Type B pancreatic cell (in vitro differentiated cells): ENCODE measurements around the gene C16orf96. TPM values are rescaled to one million over a fixed set of nuclear protein-coding genes. Genes with fewer than 3 reads are reported as not detected.

Experiments used
- DNase-seq: peaks from one replicate; pipeline ENCODE4 v3.0.0; 2021; ENCODE audit warnings: mixed read lengths; ENCODE audit not compliant: unreplicated experiment; ENCODE audit errors: extremely low spot score
- H3K27ac Mint-ChIP-seq: 2 replicates; pipeline ENCODE4 v1.8.0; 2021; ENCODE audit warnings: mild to moderate bottlenecking, mixed read lengths
- H3K27me3 Mint-ChIP-seq: 2 replicates; pipeline ENCODE4 v1.8.0; 2021; ENCODE audit warnings: mixed read lengths
- H3K36me3 Mint-ChIP-seq: 2 replicates; pipeline ENCODE4 v1.8.0; 2021; ENCODE audit warnings: mixed read lengths
- H3K4me1 Mint-ChIP-seq: one replicate; pipeline ENCODE4 v1.8.0; 2021; ENCODE audit warnings: mixed read lengths; ENCODE audit not compliant: unreplicated experiment
- H3K4me3 Mint-ChIP-seq: 2 replicates; pipeline ENCODE4 v1.8.0; 2021; ENCODE audit warnings: mild to moderate bottlenecking, mixed read lengths
- H3K9me3 Mint-ChIP-seq: 2 replicates; pipeline ENCODE4 v1.8.0; 2021; ENCODE audit warnings: mixed read lengths
- total RNA-seq: library from RNA; stranded (reverse); gene quantifications from 2 replicates; pipeline ENCODE4 v1.2.1, GENCODE V29; 2021; ENCODE audit warnings: low replicate concordance
- TF ChIP-seq, protein P1 (sequence below): fragments of 200-600 bp; sonication (generic); conservative IDR thresholded peaks from 2 replicates; pipeline ENCODE4 v1.5.0; 2021; ENCODE audit warnings: antibody characterized with exemption, mild to moderate bottlenecking

Gene C16orf96
- total RNA-seq, 1 donor from 2014 or later: 0.43 TPM

DNA sequence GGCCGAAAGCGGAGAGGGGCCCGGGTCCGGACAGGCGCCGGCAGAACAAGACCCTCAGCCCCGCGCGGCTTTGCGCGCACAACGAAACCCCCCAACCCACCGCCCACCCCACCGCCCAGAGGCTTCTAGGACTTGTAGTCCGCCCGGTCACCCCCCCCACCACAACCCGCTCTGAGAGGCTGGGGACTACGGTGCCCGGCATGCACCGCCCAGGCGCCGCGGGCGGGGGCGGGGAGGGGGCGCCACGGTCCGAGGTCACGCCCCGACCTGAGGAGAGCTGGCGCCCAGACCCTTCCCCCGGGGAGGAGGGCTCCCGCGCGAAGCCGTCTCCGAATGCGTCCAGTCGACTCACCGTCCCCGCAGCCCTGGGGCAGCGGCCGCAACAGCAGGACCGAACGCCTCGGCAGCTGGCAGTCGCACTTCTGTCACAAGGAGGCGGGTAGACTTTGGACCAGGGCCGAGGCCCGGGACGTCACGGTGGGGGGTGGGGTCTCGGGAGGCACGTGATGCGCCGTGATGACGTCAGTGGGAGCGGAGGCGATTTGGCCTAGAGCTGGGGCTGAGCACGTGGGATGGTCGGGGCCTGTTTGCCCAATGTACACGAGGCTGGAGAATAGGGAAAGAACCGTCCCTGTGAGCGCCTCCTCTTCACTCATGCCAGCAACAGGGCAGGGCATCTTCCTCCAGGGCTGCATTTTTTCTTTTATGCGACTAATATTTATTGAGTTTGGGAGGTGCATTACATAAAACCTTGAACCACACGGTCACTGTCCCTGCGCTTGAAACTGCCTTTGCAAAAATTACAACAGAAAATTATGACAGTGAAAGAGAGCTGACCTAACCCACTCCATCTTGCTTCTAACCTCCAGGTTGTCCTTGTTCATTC lies 17.5 kb upstream of the C16orf96 start, which contains the start of gene CDIP1:
Gene CDIP1 (minus strand): TSS at position 424 of the 886 bp plus-strand sequence. CDS start 24,643 bp downstream, outside the sequence.
- peak within 1 kb of the TSS; percentile 86 for H3K27ac Mint-ChIP-seq
- peak within 1 kb of the TSS; percentile 87 for H3K4me3 Mint-ChIP-seq
- H3K4me1 Mint-ChIP-seq: peaks cover 11% of the 10 kb centered on the region
- peak; percentile 96 for DNase-seq
- H3K27me3 Mint-ChIP-seq: peaks cover 12% of the 10 kb centered on the region
- peaks cover 5% of the 10 kb centered on the region for H3K9me3 Mint-ChIP-seq
- peaks cover 16% of the 10 kb centered on the region for H3K36me3 Mint-ChIP-seq
- TF ChIP-seq, protein P1, sequence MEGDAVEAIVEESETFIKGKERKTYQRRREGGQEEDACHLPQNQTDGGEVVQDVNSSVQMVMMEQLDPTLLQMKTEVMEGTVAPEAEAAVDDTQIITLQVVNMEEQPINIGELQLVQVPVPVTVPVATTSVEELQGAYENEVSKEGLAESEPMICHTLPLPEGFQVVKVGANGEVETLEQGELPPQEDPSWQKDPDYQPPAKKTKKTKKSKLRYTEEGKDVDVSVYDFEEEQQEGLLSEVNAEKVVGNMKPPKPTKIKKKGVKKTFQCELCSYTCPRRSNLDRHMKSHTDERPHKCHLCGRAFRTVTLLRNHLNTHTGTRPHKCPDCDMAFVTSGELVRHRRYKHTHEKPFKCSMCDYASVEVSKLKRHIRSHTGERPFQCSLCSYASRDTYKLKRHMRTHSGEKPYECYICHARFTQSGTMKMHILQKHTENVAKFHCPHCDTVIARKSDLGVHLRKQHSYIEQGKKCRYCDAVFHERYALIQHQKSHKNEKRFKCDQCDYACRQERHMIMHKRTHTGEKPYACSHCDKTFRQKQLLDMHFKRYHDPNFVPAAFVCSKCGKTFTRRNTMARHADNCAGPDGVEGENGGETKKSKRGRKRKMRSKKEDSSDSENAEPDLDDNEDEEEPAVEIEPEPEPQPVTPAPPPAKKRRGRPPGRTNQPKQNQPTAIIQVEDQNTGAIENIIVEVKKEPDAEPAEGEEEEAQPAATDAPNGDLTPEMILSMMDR: peak; percentile 27

DNA sequence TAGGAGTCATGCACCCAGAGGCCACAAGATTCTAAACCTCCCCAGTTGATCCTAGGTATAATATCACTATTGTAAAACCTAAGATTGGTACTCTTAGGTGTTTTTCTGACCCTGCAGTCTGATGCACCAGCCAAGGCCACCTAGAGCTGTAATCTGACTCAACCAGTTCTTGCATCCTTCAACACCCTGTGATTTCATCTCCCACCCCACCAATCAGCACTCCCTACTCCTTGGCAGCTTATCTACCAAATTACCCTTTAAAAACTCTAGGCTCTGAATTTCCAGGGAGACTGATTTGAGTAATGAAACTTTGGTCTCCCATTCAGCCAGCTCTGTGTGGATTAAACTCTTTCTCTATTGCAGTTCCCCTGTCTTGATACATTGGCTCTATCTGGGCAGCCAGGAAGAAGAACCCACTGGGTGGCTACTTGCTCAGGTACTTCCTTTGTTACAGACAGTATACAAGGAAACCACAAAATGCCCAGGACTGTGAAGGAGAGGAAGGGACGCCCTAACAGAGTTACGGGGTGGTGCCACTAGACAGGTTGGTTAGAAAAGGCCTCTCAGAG lies 16.3 kb upstream of the C16orf96 start:
- DNase-seq: no peak
- peaks cover 11% of the 10 kb centered on the region for H3K36me3 Mint-ChIP-seq
- H3K27me3 Mint-ChIP-seq: peaks cover 12% of the 10 kb centered on the region
- H3K4me1 Mint-ChIP-seq: peaks cover 11% of the 10 kb centered on the region
- H3K27ac Mint-ChIP-seq: peak overlapping the region; percentile 61
- TF ChIP-seq, protein P1: no peak
- H3K4me3 Mint-ChIP-seq: peak overlapping the region; percentile 50
- H3K9me3 Mint-ChIP-seq: peaks cover 5% of the 10 kb centered on the region

DNA sequence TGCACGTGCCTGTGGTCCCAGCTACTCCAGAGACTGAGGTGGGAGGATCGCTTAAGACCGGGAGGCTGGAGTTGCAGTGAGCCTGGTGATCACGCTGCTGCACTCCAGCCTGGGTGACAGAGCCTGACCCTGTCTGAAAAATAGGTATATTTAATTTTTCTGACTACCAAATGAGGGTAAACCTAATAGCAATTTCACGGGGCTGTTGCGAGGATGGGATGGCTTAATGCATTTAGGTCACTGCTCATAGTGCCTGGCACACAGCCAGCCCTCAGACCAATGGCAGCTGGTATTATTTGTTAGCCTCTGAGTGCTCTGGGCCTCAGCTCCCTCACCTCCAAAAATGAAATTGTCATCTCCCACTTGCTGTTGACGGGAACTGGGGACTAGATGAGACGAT lies 11.7 kb upstream of the C16orf96 start:
- Mint-ChIP-seq H3K27me3 (peaks cover 6% of the 10 kb centered on the region), H3K27ac (no peak overlapping the region), H3K4me1 (peaks cover 4% of the 10 kb centered on the region), H3K4me3 (no peak overlapping the region), H3K36me3 (no peaks in the 10 kb centered on the region), H3K9me3 (peaks cover 5% of the 10 kb centered on the region)
- DNase-seq: no peak
- TF ChIP-seq, protein P1: no peak

DNA sequence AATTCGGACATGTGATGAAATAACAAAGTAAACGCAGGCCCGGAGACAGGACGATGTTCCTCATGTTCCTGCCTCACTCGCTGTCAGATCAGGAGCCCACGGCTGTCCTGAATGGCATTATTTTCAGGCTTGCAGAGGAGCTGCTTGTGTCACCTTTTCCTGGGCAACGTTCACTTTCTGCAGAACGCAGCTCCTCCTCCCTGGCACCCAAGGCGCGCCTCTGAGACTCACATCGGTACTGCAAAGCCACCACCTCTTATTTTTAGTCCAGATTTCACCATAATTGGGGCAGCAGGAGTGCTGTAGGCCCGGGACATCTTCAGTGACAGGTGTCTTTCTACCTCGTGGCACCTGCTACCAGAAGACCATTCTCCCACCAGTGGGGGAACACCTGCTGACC lies 8.0 kb upstream of the C16orf96 start:
- H3K4me1 Mint-ChIP-seq: peaks cover 4% of the 10 kb centered on the region
- no peak for DNase-seq
- H3K4me3 Mint-ChIP-seq: no peak overlapping the region
- H3K27ac Mint-ChIP-seq: no peak overlapping the region
- H3K27me3 Mint-ChIP-seq: peaks cover 3% of the 10 kb centered on the region
- H3K36me3 Mint-ChIP-seq: no peaks in the 10 kb centered on the region
- H3K9me3 Mint-ChIP-seq: no peaks in the 10 kb centered on the region
- TF ChIP-seq, protein P1: no peak

DNA sequence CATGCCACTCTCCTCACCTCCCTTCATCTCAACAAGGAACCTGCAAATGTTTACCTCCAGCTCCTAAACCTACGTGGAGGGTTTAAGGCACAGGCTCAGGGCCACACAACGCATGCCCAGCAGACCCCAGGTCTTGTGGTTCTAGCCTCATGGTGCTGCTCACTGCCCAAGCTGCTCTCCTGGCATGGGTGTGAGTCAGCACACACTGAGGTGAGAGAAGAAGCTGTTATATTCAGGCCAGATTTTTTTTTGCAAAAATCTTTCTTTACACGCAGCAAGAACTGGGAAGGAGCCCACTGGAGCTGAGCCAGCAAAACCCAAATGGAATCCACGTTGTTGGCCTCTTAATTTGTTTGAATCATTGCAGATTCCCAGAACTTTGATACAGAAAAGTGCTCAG lies 5.5 kb upstream of the C16orf96 start:
- no peaks in the 10 kb centered on the region for H3K9me3 Mint-ChIP-seq
- no peaks in the 10 kb centered on the region for H3K36me3 Mint-ChIP-seq
- peaks cover 3% of the 10 kb centered on the region for H3K27me3 Mint-ChIP-seq
- TF ChIP-seq, protein P1: no peak
- DNase-seq: no peak
- no peak overlapping the region for H3K27ac Mint-ChIP-seq
- H3K4me3 Mint-ChIP-seq: no peak overlapping the region
- H3K4me1 Mint-ChIP-seq: peaks cover 4% of the 10 kb centered on the region
